HG03439 (cell line): ENCODE measurements around the gene REEP6.

Experiments
- ATAC-seq: cut with Tn5 transposase; IDR thresholded peaks from one replicate; pipeline ENCODE4 v1.9.1; 2021; ENCODE audit warnings: mild to moderate bottlenecking, moderate library complexity; ENCODE audit not compliant: unreplicated experiment

Gene REEP6

GRCh38 chr19:1491114-1491848, at the start of gene REEP6:
TSS of gene REEP6 (plus strand) at chr19:1491181. CDS start at chr19:1491270, 89 bp downstream.
- ATAC-seq, result no peak

DNA sequence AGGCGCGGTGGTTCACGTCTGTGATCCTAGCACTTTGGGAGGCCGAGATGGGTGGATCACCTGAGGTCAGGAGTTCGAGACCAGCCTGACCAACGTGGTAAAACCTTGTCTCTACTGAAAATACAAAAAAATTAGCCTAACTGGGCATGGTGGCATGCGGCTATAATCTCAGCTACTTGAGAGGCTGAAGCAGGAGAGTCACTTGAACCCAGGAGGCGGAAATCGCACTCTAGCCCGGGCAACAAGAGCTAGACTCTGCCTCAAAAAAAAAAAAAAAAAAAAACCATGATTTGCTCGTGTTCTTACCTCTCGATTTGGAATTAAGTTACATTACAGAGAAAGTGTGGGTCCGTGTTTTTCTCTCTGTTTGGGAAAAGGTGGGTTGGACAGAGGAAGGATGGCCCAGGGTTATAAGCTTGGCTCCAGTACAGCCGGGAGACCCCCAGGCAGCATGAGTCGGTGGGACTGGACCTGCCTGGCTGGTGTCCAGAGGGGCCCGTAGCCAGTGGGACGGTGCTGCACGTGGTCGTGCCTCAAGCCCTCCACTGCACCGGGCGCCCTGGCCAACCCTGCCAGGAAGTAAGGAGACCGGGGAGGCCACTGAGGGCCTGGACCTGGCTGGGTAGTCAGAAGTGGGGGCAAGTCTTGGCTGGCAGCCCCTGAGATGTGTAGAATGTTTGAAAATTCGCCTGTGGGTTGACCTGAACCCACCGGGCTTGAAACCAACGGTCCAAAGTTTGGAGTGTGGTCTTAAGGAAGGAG, 49.1 kb upstream of the REEP6 start:
- ATAC-seq, result no peak

GRCh38 chr19:1445185-1445931, 45.6 kb upstream of the REEP6 start:
- ATAC-seq, result peak; percentile 54

GRCh38 chr19:1445932-1446712, 44.9 kb upstream of the REEP6 start:
- no peak for ATAC-seq

DNA sequence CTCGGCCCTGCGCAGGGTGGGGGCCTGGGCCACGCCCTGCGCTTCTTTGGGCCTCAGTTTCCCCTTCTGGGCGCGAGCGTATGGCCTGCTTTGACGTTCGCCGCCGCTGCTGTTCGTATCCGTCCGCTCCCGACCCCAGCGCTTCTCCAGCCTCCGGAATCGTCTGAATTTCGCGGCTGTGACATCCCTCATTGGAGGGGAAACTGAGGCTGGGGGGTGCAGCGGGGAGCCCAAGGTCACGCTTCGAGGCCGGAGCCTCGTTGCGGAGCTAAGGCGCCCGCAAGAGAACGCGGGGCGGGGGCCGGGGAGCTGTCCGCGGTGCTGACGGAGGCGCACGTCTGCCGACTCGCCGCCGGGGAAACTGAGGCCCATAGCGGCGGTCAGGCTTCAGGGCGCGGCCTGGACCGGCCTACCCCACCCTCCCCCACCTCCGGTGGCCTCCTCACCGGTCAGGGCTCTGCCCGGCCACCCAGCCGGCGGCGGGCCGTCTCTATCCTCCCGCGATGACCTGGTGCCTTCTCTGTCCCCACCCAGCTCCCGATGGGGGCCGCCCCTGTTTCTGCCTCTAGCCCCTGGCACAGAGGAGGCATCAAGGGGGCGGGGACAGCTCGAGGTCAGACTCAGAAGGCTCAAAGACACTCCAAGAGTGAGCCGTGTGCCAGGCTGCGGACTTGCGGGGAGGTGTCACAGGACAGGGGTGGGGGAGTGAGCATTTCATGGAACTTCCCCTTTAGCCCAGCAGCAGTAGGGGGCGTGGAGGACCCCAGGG, 44.1 kb upstream of the REEP6 start:
- no peak for ATAC-seq

DNA sequence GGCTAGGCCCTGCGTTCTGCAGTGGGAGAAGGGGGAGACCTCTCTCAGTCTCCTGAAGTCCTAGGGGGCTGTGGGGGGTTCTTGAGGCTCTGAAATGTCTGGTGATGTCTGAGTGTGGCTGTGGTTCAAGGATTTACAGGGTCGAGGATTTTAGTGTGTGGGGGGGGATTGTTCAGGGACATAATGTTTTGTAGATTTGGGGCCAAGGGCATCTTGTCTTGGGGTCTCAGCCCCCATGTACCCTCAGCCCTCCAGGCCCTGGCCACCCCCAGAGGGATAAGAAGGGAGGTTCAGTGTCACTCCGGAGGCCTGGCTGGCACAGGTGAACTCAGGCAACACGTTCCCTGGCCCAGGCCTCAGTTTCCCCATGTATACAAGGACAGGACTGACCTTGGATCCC, 43.5 kb upstream of the REEP6 start:
- ATAC-seq, result no peak

DNA sequence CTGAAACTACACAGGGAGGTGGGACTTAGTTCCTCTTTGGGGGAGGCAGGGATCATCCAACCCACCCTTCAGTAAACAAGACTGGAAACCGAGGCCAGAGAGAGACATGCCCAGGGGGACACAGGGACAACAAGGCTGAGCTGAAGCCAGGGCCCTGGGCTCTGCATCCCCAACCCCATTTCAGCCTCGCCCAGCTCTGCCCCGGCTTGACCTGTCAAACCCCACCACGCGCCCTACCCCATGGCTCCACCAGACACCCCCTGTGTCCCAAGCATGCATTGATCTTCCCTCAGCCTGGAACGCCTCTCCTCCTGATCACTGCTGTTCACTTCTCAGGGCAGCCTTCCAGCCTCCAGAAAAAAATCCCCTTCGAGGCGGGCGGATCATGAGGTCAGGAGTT, 43.0 kb upstream of the REEP6 start:
- ATAC-seq, result no peak

DNA sequence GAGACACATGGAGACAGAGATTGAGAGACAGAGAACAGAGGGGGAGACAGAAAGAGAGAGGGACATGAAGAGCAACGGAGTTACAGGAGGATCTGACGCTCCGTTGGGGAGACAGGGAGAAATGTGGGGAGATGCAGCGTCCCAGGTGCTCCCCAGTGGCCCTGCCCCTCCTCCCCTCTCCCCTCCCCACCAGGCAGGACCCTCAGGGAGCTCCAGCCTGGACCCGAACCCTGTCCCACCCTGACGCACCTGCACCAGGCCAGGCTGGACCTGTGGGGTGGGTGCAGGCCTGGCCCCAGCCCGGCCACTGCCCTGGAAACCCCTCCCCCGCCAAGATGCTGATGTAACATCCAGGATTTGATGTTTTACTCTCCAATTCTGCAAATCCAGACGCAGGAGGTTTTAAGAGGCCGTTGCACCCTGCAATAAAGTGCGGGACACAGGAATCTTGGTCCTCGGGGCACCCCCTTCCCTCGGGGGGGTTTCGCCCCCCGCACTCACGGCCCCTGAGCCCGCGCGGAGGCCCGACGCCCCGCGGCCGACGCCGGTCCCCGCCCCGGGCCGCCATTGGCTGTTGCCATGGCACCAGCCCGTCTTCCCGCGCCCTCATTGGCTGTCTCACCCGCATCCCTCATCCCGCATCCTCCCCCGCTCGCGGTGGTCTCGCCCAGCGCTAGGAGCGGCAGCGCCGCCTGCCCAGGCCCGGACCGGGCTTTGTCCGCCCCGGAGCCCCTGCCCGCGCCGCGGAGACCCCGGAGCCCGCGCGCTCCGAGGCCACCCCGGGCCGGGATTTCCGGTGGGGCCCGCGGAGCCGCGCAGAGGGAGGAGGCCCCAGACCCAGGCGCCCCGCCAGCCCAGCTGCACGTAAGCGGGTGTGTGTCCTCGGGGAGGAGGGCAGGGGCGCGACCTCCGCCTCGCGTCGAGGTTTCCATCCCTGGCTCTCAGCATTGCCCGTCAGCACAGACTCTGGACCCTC, 41.2 kb upstream of the REEP6 start, which contains the start of gene APC2:
Gene APC2, plus strand, starts transcription at position 655 of the 976 bp plus-strand sequence. CDS start 2,881 bp downstream, outside the sequence.
- ATAC-seq, result no peak

GRCh38 chr19:1450735-1451731, 39.9 kb upstream of the REEP6 start:
- ATAC-seq, result no peak

- no peak for ATAC-seq
These were observed 38.8 kb upstream of the REEP6 start for GRCh38 chr19:1451916-1452801.

- ATAC-seq, result no peak
These were observed 38.0 kb upstream of the REEP6 start for GRCh38 chr19:1452802-1453524.

DNA sequence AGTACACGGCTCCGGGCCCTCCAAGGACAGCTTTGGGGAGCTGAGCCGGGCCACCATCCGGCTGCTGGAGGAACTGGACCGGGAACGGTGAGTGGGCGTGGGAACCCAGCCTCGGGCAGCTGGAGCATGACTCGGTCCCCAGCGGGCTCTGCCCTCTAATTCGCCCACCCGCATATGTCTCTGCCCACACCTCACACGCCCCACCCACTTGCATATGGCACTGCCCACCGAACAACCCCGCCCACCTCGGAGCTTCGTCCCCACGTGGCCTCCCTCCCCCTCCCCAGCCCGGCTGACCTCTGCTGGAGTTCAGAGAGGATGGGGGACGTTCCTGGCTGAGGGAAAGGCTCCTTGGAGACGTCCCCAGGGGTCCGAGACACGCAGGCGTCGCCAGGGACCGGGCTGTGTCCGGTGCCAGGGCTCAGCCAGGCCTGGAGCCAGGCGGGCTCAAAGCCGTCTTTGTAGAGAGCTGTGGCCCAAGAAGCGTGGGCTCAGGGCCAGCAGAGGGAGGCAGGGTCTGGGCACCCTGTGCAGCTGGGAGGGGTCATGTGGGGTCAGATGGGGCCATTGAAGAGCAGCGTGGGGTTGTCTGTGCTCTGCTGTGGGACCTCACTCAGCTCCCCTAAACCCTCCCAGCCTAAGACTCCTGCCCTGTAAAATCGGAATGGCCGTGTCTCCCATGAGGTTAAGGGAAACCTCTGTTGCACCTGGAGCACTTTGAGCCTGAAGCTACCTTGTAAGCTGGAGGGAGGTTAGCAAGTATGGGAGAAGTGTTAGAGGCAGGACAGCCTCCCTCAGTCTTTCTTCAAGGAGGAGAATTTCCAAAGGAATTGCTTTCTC, 37.2 kb upstream of the REEP6 start:
- ATAC-seq, result no peak

DNA sequence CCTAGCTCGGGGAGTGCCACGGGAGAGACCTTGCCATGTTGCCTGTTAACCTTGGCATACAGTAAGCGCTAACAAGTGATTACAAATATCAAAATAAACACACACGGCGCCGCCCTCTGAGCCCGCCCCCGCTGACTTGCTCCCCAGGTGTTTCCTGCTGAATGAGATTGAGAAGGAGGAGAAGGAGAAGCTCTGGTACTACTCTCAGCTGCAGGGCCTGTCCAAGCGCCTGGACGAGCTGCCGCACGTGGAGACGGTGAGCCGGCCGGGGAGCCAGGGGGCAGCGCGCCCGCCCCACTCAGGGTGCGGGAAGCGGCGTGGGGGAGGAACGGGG, 36.0 kb upstream of the REEP6 start:
- no peak for ATAC-seq

DNA sequence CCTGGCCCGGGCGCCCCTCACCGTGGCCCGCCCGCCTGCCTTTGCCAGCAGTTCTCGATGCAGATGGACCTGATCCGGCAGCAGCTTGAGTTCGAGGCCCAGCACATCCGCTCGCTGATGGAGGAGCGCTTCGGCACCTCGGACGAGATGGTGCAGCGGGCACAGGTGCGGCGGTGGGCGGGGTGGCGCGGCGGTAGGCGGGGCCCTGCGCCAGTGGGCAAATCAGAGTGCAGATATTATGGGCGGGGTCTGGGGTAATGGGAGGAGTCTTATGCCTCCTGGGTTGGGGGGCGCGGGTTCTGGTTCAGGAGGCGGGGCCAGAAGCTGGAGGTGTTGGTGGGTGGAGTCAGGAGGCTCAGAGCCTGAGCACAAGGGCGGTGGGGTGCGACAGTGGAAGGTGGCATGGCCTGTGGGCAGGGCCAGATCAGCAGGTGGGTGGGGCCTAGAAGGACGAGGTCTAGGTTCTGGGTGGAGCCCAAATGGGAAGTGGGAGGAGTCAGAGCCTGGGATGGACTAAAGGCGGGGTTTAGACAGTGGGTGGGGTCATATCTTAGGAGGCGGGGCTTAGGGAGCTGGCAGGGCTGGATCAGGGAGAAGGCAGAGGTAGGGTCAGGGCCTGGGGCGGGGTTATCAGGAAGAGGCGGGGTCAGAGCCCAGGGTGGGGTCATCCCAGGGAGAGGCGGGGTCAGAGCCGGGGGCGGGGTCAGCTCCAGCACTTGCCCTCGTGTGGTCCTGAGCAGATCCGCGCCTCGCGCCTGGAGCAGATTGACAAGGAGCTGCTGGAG, 35.5 kb upstream of the REEP6 start:
- no peak for ATAC-seq
